Fibroblast of villous mesenchyme (primary cell): Measurements from ENCODE around the gene SURF2. TPM values are rescaled to one million over a fixed set of nuclear protein-coding genes. Genes with fewer than 3 reads are reported as not detected.

Source experiments
- DNase-seq: peaks from one replicate; pipeline ENCODE4 v3.0.0-alpha.2; 2010; ENCODE audit warnings: low read depth
- H3K4me3 ChIP-seq: 2 replicates; pipeline ENCODE4 v1.5.1; 2011; ENCODE audit warnings: low read depth, mild to moderate bottlenecking, low read length
- total RNA-seq: library from RNA; depleted of rRNA; stranded (reverse); fragments of >200 nt; gene quantifications from 2 replicates; pipeline ENCODE4 v1.2.3, GENCODE V29; 2012
- TF ChIP-seq, protein P1 (sequence below): IDR thresholded peaks from 2 replicates; pipeline ENCODE4 v1.5.1; 2012; ENCODE audit warnings: low read depth, mild to moderate bottlenecking, low read length; ENCODE audit not compliant: insufficient read depth

Gene SURF2
- total RNA-seq, 1 donor: 12.1 TPM

DNA sequence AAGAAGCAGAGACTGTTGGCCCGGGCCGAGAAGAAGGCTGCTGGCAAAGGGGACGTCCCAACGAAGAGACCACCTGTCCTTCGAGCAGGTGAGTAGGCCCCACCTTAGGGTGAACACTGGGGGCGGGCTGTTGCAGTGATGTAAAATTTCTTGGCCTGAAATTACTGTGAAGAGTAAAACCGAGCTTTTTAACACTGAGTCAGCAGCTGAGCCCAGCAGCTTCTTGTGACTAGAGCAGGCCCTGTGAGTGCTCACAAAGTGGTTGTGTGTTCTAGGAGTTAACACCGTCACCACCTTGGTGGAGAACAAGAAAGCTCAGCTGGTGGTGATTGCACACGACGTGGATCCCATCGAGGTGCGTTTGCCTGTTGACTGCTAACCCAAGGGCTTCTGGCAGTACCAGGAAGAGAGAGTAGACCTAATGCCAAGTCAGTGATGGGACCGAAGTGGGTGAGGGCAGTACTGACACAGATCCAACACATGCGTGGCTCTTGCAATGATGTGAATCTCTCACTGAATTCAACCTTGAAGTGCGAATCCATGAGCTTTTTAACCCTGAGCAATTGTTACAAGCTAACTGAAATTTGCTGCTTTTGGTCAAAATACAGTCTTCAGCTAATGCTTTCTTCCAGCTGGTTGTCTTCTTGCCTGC lies 6.3 kb upstream of the SURF2 start:
- no peak for DNase-seq
- H3K4me3 ChIP-seq: peak overlapping the region; percentile 4
- TF ChIP-seq, protein P1, sequence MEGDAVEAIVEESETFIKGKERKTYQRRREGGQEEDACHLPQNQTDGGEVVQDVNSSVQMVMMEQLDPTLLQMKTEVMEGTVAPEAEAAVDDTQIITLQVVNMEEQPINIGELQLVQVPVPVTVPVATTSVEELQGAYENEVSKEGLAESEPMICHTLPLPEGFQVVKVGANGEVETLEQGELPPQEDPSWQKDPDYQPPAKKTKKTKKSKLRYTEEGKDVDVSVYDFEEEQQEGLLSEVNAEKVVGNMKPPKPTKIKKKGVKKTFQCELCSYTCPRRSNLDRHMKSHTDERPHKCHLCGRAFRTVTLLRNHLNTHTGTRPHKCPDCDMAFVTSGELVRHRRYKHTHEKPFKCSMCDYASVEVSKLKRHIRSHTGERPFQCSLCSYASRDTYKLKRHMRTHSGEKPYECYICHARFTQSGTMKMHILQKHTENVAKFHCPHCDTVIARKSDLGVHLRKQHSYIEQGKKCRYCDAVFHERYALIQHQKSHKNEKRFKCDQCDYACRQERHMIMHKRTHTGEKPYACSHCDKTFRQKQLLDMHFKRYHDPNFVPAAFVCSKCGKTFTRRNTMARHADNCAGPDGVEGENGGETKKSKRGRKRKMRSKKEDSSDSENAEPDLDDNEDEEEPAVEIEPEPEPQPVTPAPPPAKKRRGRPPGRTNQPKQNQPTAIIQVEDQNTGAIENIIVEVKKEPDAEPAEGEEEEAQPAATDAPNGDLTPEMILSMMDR: no peak

DNA sequence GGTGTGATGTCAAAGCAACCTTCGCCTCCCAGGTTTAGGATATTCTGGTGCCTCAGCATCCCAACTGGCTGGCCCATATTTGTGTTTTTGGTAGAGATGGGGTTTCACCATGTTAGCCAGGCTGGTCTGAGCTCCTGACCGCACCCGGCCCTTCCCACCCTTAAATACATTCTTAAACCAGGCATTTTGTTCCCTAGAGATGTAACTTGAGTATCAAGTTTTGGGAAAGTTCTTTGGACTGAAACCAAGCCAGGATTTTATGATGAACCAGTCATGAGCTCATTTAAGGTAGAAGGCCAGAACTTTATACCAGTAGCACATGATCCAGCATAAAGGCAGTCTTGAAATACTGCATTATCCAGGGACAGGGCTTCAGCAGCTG lies 4.8 kb upstream of the SURF2 start:
- no peak for DNase-seq
- TF ChIP-seq, protein P1: no peak
- H3K4me3 ChIP-seq: no peak overlapping the region

DNA sequence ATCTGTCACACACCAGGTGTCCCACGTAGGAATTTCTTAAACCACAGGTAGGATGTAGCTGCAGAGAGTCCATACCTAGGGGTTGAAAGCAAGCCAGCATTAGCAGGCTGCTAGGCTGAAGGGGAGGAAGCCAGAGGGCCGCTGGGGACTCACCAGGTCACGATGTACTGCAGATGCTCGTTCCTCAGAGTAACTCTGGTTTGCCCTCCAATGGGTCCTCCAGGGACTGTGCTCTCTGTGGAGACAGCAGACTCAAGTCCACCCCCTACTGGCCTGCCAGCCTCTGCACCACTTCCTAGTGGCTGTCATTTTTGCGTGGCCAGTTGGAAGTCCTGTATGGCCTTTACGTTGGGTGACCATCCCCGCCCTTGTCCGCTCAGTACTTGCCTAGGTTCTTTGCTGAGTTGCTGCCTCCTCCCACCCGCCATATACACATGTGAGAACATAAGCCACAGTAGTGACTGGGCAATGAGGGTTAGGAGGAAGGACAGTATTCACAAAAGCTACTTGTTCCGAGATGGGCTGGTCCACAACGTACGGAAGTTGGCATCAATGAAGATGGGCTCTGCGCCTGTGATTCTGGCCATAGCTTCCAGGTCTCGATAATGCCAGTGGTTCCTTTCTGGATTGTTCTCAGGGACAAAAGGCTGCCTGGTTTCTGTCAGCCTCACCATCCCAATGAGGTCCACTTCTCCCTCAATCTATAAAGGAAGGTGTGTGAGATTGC lies 4.3 kb upstream of the SURF2 start:
- peak; percentile 53 for DNase-seq
- TF ChIP-seq, protein P1: peak; percentile 62
- H3K4me3 ChIP-seq: no peak overlapping the region

DNA sequence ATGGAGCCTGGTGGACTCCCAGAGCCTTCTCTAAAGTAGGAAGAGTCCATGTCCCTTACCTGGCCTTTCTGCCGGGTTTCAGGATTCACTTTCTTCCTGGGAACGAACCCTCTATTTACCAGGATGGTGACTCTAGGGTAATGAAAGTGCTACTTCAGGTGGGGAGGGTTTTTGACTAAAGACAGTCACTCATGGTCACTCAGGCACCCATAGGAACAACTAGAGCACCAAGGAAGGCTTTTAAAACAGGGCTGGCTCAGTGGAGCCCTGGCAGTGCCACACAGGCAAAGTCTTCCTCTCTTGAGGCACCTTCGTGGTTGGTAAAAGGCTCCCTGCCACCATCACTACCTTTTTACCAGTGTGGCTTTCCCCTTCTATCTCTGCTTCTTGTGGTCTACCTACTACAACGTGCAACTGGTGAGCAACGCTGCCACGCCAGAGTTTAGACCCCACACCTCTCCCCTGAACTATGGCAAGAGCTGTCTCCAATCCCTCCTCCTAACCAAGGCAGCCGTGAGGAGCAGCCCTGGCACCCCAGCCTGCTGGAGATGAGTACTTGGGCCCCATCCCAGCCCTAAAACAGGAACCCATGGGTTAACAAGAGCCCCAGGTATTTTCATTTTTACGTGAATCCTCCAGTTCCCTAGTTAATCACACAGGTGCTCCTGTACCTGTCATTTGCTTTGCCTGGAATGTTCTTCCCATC lies 3.6 kb upstream of the SURF2 start:
- TF ChIP-seq, protein P1: no peak
- DNase-seq: no peak
- H3K4me3 ChIP-seq: no peak overlapping the region

DNA sequence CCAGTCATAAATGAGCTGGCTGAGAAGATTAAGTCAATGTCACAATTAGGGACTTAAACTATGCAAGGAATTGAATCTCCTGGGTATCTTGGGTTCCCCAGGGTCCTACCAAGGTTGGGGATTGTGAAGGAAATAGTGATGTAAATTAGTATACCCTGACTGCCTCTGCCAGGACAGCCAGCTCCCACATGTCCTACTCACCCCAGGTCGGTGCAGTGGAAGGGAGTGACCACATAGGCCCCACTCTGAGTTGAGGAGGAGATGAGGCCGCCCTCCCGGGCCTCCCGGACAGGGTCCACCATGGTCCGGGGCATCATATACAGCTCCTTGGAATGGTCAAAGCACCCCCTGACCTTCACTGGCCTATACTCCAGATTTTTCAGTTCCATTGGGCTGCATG lies 2.8 kb upstream of the SURF2 start:
- no peak for DNase-seq
- no peak overlapping the region for H3K4me3 ChIP-seq
- TF ChIP-seq, protein P1: no peak

DNA sequence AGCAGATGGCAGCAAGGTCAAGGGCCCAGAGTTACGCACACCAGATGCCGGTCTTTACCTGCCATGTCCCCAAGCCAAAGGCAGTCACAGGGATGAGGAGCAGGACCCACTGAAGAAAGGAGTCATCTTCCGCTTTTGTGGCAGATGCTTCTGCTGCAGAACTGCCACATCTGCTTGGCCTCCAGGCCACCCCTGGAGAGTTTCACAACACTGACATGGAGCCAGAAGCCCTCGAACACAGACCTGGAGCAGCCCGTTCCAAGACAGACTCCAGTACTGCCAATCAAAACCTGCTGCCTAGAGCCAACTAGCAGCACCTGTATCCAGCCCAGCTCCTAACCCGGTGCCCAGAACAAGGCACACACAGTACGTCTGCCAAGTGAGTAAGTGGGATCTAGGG lies 1.6 kb upstream of the SURF2 start:
- no peak for DNase-seq
- TF ChIP-seq, protein P1: no peak
- no peak overlapping the region for H3K4me3 ChIP-seq
